Activated CD8-positive, alpha-beta T cell treated with anti-CD3 and anti-CD28 coated beads, Interleukin-2, amount 10 ng/mL, durations not matched to agents 7 days and 5 days (primary cell): ENCODE results near the gene TRPV3. TPM values are rescaled to one million over a fixed set of nuclear protein-coding genes. Genes with fewer than 3 reads are reported as not detected.
"Not testable (repeated sequence)": the region's sequence is repeated elsewhere in the genome, so short reads cannot be mapped to it uniquely, and the experiment has no call there.

ENCODE experiments used
- ATAC-seq: fragments of 150-1000 bp; cut with Tn5 transposase; one replicate; pipeline ENCODE4 v1.10.0; 2021; ENCODE audit warnings: moderate library complexity
- CTCF ChIA-PET: fragments of 350-600 bp; sonication (Branson Sonifier 250); formaldehyde crosslinking; loops from one replicate; lab custom pipeline; 2021; ENCODE audit warnings: antibody characterized with exemption; lab: Charles Lee
- POLR2A ChIA-PET: fragments of 350-600 bp; sonication (Branson Sonifier 250); formaldehyde crosslinking; loops from one replicate; lab custom pipeline; 2021; ENCODE audit warnings: antibody characterized with exemption; lab: Charles Lee
- DNase-seq: peaks from one replicate; pipeline ENCODE4 v3.0.0-alpha.2; 2020
- H3K27ac Mint-ChIP-seq: one replicate; pipeline ENCODE4 v1.8.0; 2021; ENCODE audit warnings: mild to moderate bottlenecking, mixed read lengths
- H3K27me3 Mint-ChIP-seq: one replicate; pipeline ENCODE4 v1.8.0; 2021; ENCODE audit warnings: low read depth, mixed read lengths
- H3K36me3 Mint-ChIP-seq: one replicate; pipeline ENCODE4 v1.8.0; 2021; ENCODE audit warnings: low read depth, mixed read lengths
- H3K4me1 Mint-ChIP-seq: one replicate; pipeline ENCODE4 v1.8.0; 2021; ENCODE audit warnings: low read depth, mixed read lengths
- H3K4me3 Mint-ChIP-seq: one replicate; pipeline ENCODE4 v1.8.0; 2021; ENCODE audit warnings: mild to moderate bottlenecking, mixed read lengths
- H3K9me3 Mint-ChIP-seq: one replicate; pipeline ENCODE4 v1.8.0; 2022; ENCODE audit warnings: mixed read lengths; ENCODE audit not compliant: insufficient read depth
- total RNA-seq, 2 experiments: library from RNA; stranded (reverse); gene quantifications; one replicate each; pipeline ENCODE4 v1.2.3, GENCODE V29; 2021

The TRPV3 gene
- total RNA-seq, 2 experiments from 2014 or later, result 0.31 to 0.37 TPM

DNA sequence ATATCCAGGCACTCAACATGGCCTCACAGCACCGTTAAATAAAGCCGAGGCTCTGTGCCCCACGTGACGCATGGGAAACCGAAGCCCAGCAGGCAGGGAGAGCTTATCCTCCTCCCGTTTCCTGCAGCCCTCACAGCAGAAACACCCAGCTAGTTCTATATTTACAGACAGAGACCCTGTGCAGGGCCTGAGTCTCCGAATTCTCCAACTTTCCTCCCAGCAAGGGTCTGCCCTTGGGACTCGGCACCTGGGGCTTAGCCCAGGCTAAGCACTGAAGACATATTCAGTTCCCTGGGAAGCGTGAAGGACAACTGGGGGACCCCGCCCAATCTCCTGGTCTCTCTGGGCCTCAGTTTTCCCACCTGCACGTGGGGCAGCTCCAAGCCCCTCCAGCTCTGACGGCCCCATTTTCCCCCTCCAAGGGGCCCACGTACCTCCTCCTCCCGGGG, 29.2 kb downstream of the TRPV3 start:
- Mint-ChIP-seq H3K27ac (no peak overlapping the region), H3K27me3 (no peaks in the 10 kb centered on the region), H3K9me3 (no peaks in the 10 kb centered on the region), H3K36me3 (no peaks in the 10 kb centered on the region), H3K4me1 (no peaks in the 10 kb centered on the region), H3K4me3 (no peak overlapping the region)
- DNase-seq, result no peak
- CTCF ChIA-PET, result no interaction called here
- POLR2A ChIA-PET, result no interaction called here
- ATAC-seq, result no peak

DNA sequence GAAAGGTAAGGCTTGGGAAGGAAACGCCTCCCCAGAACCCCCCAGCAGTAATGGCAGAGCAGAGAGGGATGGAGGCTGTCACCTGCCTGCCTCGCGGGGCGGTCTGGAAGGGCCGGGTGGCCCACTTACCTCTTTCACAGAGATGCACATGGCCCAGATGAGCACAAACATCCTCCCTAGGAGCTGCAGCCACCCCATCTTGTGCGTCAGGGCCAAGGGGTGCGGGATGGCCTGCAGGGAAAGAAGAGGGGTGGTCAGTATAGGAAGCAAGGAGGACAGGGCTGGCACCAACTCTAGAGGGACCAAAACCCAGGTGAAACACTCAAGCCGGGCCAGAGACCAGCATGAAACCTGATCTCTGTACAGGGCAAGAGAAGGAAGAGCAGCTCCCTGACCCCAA, 29.7 kb downstream of the TRPV3 start:
- ChIA-PET POLR2A (no interaction called here), CTCF (no interaction called here)
- H3K9me3 Mint-ChIP-seq, result no peaks in the 10 kb centered on the region
- H3K27ac Mint-ChIP-seq, result no peak overlapping the region
- no peaks in the 10 kb centered on the region for H3K4me1 Mint-ChIP-seq
- DNase-seq (no peak), ATAC-seq (no peak)
- no peaks in the 10 kb centered on the region for H3K27me3 Mint-ChIP-seq
- H3K36me3 Mint-ChIP-seq, result no peaks in the 10 kb centered on the region
- no peak overlapping the region for H3K4me3 Mint-ChIP-seq

DNA sequence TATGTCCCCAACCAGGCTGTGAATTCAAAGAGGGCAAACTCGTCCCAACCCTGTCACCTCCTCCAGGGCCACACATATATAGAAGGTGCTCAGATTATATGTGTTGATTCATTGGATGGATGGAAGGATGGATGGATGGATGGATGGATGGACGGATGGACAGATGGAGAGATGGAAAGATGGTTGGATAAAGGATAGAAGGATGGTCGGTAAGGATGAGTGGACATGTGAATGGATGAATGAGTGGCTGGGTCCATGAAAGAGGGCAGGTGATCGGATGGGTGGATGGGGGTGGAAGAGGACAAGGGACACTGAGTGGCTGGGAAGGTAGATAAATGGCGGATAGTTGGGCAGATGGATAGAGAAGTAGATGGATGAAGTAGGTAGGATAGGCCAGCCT, 30.1 kb downstream of the TRPV3 start:
- no peaks in the 10 kb centered on the region for H3K36me3 Mint-ChIP-seq
- no peaks in the 10 kb centered on the region for H3K27me3 Mint-ChIP-seq
- no peak overlapping the region for H3K4me3 Mint-ChIP-seq
- CTCF ChIA-PET, result no interaction called here
- POLR2A ChIA-PET, result no interaction called here
- H3K27ac Mint-ChIP-seq, result no peak overlapping the region
- ATAC-seq, result no peak
- no peak for DNase-seq
- H3K9me3 Mint-ChIP-seq, result no peaks in the 10 kb centered on the region
- no peaks in the 10 kb centered on the region for H3K4me1 Mint-ChIP-seq

DNA sequence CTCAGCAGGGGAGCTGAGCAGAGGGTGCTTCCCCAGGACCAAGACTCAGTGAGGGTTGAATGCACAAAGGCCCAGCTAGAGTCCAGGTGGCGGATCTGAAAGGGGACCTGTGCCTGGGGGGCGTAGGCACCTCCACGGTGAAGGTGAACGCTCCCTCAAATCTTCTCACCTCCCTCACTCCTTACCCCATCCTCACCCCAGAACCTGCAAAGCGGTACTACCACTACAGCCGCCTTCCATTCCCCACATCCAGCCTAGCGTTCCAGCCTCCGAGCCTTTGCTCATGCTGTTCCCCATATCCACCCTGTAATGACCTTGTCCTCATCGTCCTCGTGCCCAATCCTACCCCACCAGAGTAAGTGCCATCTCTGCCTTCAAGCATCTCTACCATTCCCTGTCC, 30.6 kb downstream of the TRPV3 start:
- no peaks in the 10 kb centered on the region for H3K9me3 Mint-ChIP-seq
- H3K4me1 Mint-ChIP-seq, result no peaks in the 10 kb centered on the region
- ChIA-PET POLR2A (no interaction called here), CTCF (no interaction called here)
- no peak overlapping the region for H3K27ac Mint-ChIP-seq
- DNase-seq (no peak), ATAC-seq (no peak)
- H3K36me3 Mint-ChIP-seq, result no peaks in the 10 kb centered on the region
- H3K4me3 Mint-ChIP-seq, result no peak overlapping the region
- no peaks in the 10 kb centered on the region for H3K27me3 Mint-ChIP-seq

DNA sequence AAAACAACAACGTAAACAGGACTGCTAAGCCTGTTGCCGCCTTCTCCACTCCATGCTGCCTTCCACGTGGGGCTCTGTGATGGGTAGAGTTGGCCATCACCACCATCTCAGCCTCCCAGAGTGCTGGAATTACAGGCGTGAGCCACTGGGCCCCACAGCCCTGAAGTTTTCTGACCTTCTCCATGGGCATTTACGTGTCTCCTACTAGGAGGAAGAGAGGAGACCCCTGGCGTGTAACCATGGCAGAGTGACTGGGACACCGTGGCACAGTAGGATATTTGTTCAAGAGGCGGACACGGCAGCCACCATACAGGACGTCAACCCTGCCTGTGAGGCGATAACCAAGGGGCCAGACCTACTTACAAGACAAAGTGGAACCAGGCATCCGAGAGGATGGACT, 31.1 kb downstream of the TRPV3 start:
- H3K4me3 Mint-ChIP-seq, result no peak overlapping the region
- H3K27ac Mint-ChIP-seq, result no peak overlapping the region
- no peaks in the 10 kb centered on the region for H3K27me3 Mint-ChIP-seq
- DNase-seq, result no peak
- H3K9me3 Mint-ChIP-seq, result no peaks in the 10 kb centered on the region
- ATAC-seq, result no peak
- H3K4me1 Mint-ChIP-seq, result no peaks in the 10 kb centered on the region
- ChIA-PET CTCF (no interaction called here), POLR2A (no interaction called here)
- H3K36me3 Mint-ChIP-seq, result no peaks in the 10 kb centered on the region

DNA sequence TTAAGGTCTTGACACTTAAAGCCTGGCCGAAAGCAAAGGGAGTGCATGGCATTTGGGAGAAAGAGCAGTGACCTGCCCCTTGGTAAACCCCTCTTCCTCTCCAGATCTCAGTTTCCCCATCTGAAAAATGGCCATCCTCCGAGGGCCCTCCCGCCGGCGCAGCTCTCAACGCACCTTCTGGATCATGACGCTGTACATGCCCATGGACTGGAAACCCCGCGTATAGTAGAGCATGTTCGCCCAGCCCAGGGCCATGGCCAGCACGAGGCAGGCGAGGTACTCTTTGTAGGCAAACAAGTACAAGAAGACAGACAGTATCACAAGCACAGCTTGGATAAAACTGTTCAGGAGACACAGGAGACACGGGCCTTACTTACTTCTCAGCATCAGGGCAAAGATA, 33.6 kb downstream of the TRPV3 start:
- no peak for ATAC-seq
- ChIA-PET POLR2A (no interaction called here), CTCF (no interaction called here)
- no peaks in the 10 kb centered on the region for H3K27me3 Mint-ChIP-seq
- DNase-seq, result no peak
- no peaks in the 10 kb centered on the region for H3K4me1 Mint-ChIP-seq
- no peak overlapping the region for H3K27ac Mint-ChIP-seq
- no peak overlapping the region for H3K4me3 Mint-ChIP-seq
- H3K9me3 Mint-ChIP-seq, result no peaks in the 10 kb centered on the region
- no peaks in the 10 kb centered on the region for H3K36me3 Mint-ChIP-seq

DNA sequence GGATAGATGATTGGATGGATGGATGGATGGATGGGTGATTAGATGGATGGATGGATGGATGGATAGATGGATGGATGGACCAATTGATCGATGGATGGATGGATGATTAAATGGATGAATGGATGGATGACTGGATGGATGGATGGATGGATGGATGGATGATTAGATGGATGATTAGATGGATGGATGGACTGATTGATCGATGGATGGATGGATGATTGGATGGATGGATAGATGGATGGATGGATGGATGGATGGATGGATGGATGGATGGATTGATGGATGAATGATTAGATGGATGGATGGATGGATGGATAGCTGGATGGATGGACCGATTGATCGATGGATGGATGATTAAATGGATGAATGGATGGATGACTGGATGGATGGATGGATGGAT, 38.1 kb downstream of the TRPV3 start:
- H3K4me3 Mint-ChIP-seq, H3K4me1 Mint-ChIP-seq, H3K27me3 Mint-ChIP-seq, H3K27ac Mint-ChIP-seq, POLR2A ChIA-PET, ATAC-seq, DNase-seq, H3K36me3 Mint-ChIP-seq, H3K9me3 Mint-ChIP-seq: not testable (repeated sequence)
- CTCF ChIA-PET, result interaction anchor here (0.6 kb wide), 1 partner anchor 11 kb away, joined by 3 read pairs; no protein-coding TSS in a partner anchor

DNA sequence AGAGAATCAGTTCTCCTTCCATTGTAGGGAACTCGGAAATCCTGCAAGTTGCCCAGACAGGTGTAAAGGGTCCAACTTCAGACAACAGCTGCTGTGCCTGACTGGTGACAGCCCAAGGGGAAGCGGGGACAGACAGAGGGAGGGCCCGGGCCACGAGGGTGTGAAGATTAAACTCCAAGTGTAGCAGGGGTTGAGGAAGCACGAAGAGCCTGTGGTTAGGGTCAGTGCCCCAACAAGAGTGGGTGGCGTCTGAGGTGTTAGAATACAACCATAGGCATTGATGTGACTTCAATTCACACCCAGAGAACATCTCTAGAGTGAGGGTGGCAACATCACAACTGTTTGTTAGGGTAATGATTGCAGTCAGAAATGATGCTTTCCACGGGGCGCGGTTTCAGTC, 42.7 kb downstream of the TRPV3 start:
- no peaks in the 10 kb centered on the region for H3K4me1 Mint-ChIP-seq
- ATAC-seq (no peak), DNase-seq (no peak)
- H3K27me3 Mint-ChIP-seq, result no peaks in the 10 kb centered on the region
- H3K27ac Mint-ChIP-seq, result no peak overlapping the region
- H3K4me3 Mint-ChIP-seq, result no peak overlapping the region
- CTCF ChIA-PET, result no interaction called here
- no peaks in the 10 kb centered on the region for H3K36me3 Mint-ChIP-seq
- no peaks in the 10 kb centered on the region for H3K9me3 Mint-ChIP-seq
- POLR2A ChIA-PET, result no interaction called here

DNA sequence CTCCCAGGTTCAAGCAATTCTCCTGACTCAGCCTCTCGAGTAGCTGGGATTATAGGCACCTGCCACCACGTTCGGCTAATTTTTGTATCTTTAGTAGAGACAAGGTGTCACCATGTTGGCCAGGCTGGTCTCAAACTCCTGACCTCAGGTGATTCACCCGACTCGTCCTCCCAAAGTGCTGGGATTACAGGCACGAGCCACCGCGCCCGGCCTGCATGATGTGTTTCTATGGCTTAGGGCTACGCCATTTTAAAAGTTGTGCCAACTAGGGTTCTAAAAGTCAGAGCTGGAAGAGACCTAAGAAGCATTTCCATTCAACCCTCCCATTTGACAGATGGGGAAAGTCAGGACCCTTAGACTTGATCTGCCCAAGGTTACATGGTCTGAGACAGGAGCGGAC, 43.4 kb downstream of the TRPV3 start:
- H3K4me1 Mint-ChIP-seq, H3K27ac Mint-ChIP-seq, POLR2A ChIA-PET, H3K27me3 Mint-ChIP-seq, H3K36me3 Mint-ChIP-seq, CTCF ChIA-PET, DNase-seq, ATAC-seq, H3K9me3 Mint-ChIP-seq, H3K4me3 Mint-ChIP-seq: not testable (repeated sequence)

DNA sequence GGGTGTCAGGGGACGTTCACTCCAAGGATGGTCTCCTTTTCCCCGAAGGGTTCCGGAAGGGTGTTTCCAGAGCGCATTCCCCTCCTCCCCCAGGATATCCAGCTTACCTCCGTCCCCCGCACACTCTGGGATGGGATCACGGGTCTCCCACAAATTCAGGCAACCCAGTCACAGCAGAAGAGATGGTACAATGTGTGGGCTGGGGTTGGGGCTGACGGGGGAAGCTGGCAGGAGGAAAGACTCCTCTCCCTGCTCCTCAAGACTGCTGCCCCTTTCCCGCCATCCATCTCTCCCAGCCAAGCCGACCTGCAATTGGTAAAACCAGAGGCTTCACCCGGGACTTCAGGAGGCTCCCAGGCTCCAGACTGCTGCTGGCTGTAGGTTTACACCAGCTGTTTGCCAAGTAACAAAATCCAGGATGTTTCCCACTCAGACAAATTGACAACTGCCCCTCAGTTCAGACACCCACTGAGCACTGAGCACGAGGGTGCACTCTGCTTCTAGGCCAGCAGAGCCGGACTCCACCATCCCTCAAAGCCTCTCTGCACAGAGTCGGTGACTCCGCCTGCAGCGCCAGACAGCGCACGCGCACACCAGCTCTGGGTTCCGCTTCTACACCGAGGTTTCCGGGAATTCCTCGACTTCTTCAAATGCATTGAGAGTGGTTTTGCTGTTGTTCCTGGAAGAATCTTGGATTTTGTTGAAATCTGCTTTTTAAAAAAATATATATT, 44.1 kb downstream of the TRPV3 start:
- H3K4me3 Mint-ChIP-seq, result no peak overlapping the region
- H3K27ac Mint-ChIP-seq, result no peak overlapping the region
- POLR2A ChIA-PET, result no interaction called here
- H3K36me3 Mint-ChIP-seq, result no peaks in the 10 kb centered on the region
- no peaks in the 10 kb centered on the region for H3K4me1 Mint-ChIP-seq
- no peaks in the 10 kb centered on the region for H3K9me3 Mint-ChIP-seq
- CTCF ChIA-PET, result no interaction called here
- DNase-seq (no peak), ATAC-seq (no peak)
- H3K27me3 Mint-ChIP-seq, result no peaks in the 10 kb centered on the region

DNA sequence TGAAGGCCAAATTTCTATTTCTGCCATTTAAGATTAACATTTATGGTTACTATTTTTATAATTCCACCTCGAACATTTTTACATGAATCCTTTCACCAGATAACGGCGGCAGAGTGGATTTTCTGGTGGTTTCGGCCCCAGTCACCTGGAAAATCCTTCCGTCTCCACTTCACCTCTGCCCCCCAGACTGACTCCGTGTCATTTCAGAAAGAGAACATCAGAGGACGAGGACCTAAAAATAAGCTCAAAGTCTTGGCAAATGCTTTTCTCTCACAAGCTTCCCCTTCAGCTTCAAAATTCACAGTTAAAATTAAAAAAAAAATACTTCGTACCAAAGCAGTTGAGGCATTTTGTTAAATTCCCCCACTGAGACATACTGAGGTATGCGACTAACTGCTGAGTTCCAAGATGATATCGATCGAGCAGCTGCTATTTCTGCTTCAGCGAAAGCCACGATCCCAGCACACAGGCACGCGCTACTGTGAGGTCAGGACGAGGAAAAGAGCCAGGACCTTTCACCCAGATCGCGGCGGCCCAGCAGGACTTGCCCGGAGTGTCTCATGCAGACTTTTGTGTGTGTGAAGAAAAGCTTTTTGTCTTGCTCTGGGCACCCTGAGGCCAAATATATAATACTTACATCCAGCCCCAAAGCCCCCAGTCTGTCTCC, 45.0 kb downstream of the TRPV3 start:
- Mint-ChIP-seq H3K4me1 (no peaks in the 10 kb centered on the region), H3K27me3 (no peaks in the 10 kb centered on the region), H3K27ac (no peak overlapping the region), H3K36me3 (no peaks in the 10 kb centered on the region), H3K9me3 (no peaks in the 10 kb centered on the region), H3K4me3 (no peak overlapping the region)
- DNase-seq (no peak), ATAC-seq (no peak)
- CTCF ChIA-PET, result no interaction called here
- POLR2A ChIA-PET, result no interaction called here

DNA sequence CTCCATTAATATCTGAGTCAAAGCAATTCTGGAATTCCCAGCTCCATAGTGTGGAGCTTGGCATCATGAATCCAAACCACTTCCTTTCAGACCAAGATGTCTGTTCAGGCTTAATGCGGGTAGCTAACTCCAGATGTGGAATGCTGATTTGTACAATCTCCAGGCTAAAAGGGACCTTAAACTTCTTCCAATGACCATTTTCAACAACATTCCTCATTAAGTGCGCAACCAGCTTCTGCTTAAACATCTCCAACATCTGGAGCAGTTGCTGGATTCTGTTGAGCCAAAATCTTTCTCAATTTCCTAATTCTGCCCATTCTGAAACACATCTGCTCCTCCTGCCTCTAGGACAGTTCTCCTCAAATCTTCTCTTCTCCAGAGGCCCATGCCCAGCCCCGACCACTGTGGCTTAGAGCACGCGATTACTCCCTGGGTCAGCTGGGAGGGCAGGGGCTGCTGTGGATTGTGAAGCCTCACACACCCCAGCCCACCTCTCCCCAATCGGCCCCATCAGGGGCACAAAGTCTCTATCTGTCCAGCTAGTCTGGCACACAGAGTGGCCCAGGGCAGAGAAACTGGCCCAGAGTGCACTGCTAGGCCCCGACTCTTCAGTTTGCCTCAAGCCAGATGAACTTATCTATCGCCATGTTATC, 45.6 kb downstream of the TRPV3 start:
- POLR2A ChIA-PET, result no interaction called here

More for the DNA sequence above, 45.6 kb downstream of the TRPV3 start:
- CTCF ChIA-PET, result no interaction called here
- Mint-ChIP-seq H3K36me3 (no peaks in the 10 kb centered on the region), H3K27me3 (no peaks in the 10 kb centered on the region), H3K27ac (no peak overlapping the region), H3K4me1 (no peaks in the 10 kb centered on the region), H3K4me3 (no peak overlapping the region), H3K9me3 (no peaks in the 10 kb centered on the region)
- DNase-seq, result no peak
- no peak for ATAC-seq
